K562 (cell line): ENCODE measurements around the gene SPATS2L.

Experiments used
- ARNT ChIP-seq, 2 experiments: fragments of 450-650 bp; IDR thresholded peaks; 2 replicates each; pipeline ENCODE4 v1.6.1; 2016; ENCODE audit warnings: mild to moderate bottlenecking in 1 of 2
- ELF1 ChIP-seq: fragments of 200-800 bp; sonication (Bioruptor generic); IDR thresholded peaks from 2 replicates; pipeline ENCODE4 v1.6.1; 2016; ENCODE audit warnings: missing genetic modification characterization, missing compliant biosample characterization
- EZH2 ChIP-seq: IDR thresholded peaks from 2 replicates; pipeline ENCODE4 v1.6.1; 2012; ENCODE audit warnings: low read depth, mild to moderate bottlenecking, inconsistent platforms, low read length, borderline replicate concordance
- HIVEP1 ChIP-seq: fragments of 250-450 bp; sonication (Bioruptor Pico); IDR thresholded peaks from 2 replicates; pipeline ENCODE4 v1.4.0; 2020; ENCODE audit warnings: mild to moderate bottlenecking
- TCF3 ChIP-seq: sonication (generic); formaldehyde crosslinking; IDR thresholded peaks from 2 replicates; pipeline ENCODE4 v1.4.0; 2020; ENCODE audit warnings: mild to moderate bottlenecking, missing genetic modification reagents
- YY1 ChIP-seq, 3 experiments: IDR thresholded peaks; 2 replicates each; pipeline ENCODE4 v1.6.1; 2011; ENCODE audit warnings: low read length in 2 of 3, mild to moderate bottlenecking in 2 of 3, moderate library complexity in 2 of 3, borderline replicate concordance in 1 of 3, control low read depth in 1 of 3, low read depth in 1 of 3; ENCODE audit not compliant: insufficient read depth in 3 of 3, insufficient replicate concordance in 2 of 3, control insufficient read depth in 1 of 3, insufficient read length in 1 of 3; ENCODE audit errors: extremely low read depth in 1 of 3
- ZBTB26 ChIP-seq: fragments of 450-650 bp; formaldehyde crosslinking; IDR thresholded peaks from 2 replicates; pipeline ENCODE4 v1.4.0; 2022; ENCODE audit warnings: missing genetic modification characterization

- TF ChIP-seq ARNT (IDR thresholded peaks at IDR 0.05): no peak
- TF ChIP-seq TCF3: no peak
- no peak for TF ChIP-seq HIVEP1
- no peak for TF ChIP-seq YY1 (IDR thresholded peaks at IDR 0.05; ENCODE audit: borderline replicate concordance in 1 of 3, control insufficient read depth in 1 of 3, extremely low read depth in 1 of 3, insufficient read depth in 3 of 3, insufficient read length in 1 of 3, insufficient replicate concordance in 2 of 3, low read depth in 1 of 3, low read length in 2 of 3)
- TF ChIP-seq ELF1 (tag): no peak
- TF ChIP-seq EZH2: no peak
- no peak for TF ChIP-seq ZBTB26 (CRISPR knock-in tag)
These were observed 46.6 kb downstream of the SPATS2L start for GRCh38 chr2:200353120-200353519.
